ENCODE data around the gene AQP7.
A peak's percentile ranks its signal among the peaks of the same experiment; 100 is the strongest.
"Not testable (repeated sequence)": the region's sequence is repeated elsewhere in the genome, so short reads cannot be mapped to it uniquely, and the experiment has no call there.

AQP7 gene

DNA sequence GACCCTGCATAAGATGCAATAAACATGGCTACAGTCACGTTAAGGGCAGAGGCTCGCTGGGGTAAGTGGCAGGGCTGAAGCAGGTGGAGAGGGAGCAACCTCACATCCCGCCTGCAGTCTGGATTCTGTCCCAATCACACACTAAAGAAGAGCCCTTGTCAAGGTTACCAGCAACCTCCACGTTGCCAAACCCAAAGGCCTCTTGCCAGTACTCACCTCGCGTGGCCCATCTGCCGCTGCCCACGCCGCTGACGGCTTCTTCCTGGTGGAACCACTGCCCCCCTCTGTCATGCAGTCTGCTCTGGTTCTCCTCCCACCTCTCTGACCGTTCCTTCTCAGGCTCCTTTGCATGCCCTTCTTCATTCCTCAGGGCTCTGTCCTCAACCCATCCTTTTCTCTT lies 8.8 kb downstream of the AQP7 start:
- no peak for DNase-seq

DNA sequence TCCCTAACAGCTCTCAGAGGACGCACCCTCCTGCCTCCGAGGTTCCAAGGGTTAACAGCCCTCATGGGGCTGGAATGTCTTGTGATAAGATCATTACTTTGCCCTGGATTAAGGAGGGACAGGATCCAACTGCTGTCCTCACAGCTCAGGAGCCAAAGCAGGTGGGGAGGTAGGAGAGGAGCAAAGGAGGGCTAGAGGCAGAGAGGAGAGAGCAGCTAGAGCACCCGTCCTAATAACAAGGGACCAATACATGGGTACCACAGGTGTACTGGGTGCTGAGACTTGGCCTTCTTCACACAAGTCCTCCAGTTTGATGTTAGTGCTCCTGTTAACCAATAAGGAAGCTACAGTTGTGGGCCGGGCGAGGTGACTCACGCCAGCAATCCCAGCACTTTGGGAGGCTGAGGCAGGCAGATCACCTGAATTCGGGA lies 9.8 kb downstream of the AQP7 start:
- DNase-seq = not testable (repeated sequence)

DNA sequence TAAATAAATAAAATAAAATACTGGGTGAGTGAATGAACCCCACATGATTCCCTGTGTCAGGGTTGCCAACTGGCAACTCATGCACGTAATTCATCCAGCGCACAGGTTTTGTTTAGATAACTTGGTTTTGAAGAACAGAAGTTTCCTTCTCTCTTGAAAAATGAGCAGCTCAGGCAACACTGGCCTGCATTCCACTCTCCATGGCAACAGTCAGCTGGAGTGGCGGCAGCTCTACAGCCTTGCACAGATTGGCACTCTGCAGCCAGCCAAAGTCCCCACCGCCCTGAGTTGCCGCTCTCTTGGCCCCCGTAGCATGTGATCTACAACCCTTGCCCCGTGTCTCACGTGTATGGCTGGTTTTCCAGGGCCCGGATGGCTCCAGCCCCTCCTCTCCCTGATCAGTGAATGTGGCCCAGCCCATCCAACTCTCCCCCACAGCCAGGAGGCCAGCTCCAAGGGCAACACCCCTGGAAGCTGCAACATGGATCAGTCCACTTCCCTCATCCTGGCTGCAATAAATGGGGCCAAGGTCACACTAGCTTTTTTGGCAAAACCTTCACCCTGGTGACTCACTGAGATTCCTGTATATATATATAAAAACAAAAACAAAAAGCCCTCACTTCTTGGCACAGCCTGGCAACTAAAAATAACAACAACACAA lies 11.1 kb downstream of the AQP7 start:
- not testable (repeated sequence) for DNase-seq

DNA sequence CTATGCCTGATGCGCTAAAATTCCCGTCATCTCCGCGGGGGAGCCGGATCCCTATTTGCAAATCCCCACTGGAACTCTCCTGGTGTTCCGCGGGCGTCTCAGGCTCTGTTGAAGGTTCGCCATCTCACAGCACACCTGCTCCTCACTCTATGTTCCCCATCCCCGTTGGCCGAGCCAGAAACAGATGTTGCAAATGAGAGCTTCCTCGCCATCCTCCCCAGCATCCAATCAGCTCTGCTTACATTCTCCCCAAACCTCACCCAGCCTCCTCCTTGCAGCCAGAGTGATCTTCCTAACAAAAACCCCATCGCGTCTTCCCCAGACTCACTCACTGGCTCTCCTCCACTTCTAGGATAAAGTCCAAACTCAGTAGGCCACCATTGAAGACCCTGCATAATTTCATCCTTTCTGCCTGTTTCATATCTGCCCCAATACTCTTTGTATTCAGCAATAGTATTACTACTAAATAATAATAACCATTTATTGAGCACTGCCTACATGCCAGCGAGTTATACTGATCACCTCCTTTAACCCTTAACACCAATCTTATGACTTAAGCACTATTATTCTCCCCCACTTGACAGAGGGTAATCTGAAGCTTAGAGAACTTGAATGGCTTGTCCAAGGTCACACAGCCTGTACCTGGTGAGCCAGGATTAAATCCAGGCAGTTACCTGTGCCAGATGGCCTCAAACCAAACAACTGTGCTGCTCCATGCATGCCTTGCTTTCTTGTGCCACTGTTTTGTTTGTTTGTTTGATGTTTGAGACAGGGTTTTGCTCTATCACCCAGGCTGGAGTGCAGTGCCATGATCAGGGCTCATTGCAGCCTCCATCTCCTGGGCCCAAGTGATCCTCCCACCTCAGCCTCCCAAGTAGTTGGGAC lies 14.0 kb downstream of the AQP7 start:
- DNase-seq = no peak

DNA sequence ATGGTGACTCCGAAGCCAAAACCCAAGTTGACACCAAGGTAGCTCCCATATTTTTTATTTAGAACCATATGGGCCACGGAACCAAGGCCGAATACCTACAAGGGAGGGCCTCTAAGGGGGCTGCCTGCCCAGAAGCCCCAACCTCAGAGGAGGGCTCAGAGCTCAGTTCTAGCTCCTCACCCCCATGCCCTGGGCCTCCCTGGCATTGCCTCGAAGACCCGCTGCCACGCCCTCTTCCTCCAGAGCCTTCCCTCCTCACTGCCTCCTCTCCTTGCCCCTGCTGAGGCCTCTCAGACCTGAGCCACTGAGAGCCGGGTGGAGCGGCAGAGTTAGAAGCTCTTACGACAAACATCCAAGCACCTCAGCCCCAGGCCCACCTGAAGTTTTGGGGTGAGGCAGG lies 15.4 kb downstream of the AQP7 start:
- DNase-seq = not testable (repeated sequence)

DNA sequence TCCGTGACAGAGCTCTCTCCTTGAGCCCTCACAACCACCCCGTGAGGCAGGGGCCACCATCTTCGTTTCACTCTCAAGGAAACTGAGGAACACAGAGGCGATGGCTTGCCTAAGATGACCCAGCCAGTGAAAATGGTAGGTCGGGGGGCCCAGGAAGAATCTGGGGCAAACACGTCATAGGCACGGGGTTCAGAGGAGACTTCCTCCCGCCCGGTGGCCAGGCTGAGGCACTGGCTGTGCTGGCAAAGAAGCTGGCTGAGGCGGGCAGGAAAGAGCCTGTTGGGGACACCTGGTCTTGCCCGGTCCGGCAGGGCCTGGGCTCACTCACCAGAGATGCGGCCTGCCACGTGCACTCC lies 15.7 kb downstream of the AQP7 start:
- DNase-seq = not testable (repeated sequence)

DNA sequence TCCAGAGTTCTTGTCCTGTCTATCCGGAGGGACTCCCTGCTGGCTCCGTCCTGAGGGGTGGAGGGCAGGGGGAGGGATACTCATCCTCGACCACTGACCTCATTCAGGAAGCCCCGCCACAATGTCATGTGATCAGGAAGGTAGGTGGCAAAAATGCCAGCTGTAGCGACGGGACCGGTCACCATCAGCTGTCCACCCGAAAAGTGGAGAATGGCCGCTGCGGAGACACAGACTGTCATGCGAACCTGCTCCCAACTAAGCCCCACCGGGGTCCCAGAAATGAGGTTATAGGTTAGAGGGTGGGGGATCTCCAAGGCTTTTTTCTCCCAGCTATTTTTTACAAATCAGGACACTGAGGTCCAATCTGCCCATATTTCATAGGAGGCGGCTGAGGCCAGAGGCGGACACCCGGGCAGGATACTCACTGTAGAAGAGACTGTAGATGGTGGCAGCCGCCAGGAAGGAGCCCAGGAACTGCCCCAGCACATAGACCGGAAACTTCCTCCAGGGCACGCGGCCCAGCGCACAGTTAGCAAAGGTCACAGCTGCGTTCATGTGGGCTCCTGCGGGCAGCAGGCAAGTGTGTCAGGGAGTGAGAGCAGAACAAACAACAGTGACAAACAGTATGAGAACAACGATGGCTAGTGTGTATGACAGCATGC lies 16.3 kb downstream of the AQP7 start:
- not testable (repeated sequence) for DNase-seq

DNA sequence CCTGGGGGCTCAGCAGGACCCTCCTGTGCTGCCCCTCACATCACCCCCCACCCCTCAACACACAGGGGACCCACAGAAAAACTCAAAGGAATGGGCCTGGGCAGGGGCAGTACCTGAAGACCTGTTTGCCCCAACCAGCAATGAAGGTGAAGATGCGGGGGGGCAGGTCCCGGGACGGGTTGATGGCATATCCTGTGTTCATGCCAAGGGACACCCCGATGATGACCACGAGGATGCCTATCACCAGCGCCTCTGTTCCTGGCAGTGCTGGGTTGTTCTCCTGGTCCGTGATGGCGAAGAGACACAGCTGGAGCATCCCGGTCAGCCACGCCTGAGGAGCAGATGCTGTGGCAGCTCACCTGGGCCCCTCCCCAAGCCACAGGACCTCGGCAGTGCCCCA lies 16.8 kb downstream of the AQP7 start:
- not testable (repeated sequence) for DNase-seq

DNA sequence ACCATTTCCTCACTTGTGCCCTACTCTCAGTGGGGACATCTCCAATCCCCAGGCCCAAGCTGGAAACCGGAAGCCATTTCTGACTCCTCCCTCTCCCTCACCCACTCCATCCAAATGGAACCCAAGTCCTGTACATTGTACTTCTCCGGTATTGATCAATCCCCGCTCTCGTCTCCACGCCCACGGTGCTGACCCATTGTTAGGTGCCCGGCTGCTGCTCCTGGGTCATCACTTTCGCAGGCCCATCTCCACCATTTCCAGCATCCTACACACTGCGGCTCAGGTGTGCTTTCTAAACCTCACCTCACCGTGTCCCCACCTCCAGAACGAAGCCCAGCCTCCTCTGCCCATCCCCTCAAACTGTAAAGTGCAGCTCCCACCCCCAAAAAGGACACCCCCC lies 19.0 kb downstream of the AQP7 start:
- DNase-seq = not testable (repeated sequence)

DNA sequence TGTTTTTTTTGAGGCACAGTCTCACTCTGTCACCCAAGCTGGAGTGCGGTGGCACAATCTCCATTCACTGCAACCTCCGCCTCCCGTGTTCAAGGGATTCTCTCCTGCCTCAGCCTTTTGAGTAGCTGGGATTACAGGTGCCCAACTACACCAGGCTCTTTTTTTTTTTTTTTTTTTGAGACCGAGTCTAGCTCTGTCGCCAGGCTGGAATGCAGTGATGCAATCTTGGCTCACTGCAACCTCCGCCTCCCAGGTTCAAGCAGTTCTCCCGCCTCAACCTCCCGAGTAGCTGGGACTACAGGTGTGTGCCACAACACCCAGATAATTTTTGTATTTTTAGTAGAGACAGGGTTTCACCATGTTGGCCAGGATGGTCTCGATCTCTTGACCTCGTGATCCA lies 20.0 kb downstream of the AQP7 start:
- DNase-seq = not testable (repeated sequence)

DNA sequence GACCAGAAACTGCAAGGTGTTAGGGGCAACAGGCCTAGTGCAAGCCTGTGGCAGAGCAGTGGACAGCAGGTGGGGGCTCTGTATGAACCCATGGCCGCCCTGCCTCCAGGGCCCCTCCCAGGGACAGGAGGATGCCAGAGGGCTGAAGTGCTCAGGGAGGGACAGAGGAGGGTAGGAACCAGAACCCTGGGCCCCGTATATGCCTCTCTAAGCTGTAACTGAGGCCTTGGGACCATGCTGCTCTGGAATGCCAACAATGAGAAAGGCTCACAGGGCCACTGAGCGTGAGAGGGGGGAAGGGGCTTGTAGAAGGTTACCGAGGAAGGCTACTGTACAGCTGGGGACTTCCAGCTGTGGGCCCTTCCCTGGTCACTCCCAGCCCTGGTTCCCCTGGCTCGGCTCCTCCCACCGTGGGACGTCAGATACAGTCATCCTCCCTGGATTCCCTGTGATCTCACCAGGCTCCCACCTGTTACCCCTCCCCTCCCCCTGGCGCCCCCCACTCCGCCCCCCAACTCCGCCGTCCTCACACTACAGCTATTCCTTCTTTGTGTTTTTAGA lies 21.1 kb downstream of the AQP7 start:
- DNase-seq = no peak

DNA sequence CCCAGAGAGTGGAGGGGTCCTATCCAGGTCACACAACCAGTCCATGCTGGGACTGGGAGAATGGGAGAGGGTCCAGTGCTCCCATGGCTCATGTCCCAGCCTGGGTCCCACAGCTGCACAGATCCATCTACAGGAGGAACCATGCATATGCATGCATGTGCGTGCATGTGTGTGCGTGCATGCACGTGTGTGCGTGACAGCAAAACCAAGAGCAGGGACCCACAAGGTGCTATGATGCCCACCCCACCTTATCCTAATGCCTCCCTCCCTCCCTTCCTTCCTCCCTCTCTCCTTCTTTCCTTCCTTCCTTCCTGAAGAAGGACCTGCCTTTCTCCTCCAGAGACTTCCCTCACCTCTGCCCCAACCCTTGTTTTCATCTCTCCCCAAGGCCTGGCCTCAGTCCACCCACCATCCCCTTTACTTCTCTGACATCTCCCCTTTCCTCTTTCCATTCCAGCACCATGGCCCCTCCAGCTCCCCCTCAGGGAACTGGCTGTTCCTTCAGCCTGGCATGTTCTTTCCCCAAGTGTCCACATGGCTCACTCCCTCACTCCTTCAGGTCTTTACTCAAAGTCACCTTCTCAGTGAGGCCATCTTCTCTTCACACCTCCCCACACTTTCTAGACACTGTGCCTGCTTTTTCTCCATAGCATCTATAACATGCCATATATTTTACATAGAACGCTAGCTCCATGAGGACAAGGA lies 21.8 kb downstream of the AQP7 start:
- DNase-seq = no peak

DNA sequence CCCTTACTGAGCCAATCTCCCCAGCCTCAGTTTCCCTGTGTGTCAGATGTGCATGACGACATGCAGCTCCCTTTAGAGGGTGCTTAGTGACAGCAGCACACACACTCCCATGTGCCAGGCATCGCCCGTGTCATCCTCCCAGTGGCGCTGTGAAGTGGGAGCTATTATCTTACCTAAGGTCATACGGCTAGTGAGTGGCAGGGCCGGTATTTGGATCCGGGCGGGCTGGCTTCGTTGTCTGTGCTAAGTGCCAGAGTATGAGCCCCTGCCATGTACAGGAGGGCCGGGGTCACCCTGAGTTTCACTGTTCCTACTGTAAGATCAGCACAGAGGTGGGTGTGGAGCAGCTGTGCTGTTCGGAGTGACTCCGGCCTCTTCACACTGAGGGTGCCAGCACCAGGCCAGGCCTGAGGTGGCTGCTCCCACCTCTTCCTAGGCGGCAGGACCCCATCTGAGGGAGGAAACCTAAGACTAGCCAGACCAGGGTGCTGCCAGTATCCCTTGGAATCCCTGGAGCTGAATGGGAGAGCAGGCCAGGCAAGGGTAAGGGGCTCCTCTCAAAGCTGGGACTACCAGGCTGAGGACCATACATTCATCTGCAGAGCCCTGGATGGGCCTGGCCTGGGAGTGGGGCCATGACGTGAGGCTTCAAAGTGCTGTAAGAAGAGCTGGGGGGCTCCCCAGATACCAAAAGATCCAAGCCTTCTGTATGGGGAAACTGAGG lies 22.5 kb downstream of the AQP7 start:
- no peak for DNase-seq

DNA sequence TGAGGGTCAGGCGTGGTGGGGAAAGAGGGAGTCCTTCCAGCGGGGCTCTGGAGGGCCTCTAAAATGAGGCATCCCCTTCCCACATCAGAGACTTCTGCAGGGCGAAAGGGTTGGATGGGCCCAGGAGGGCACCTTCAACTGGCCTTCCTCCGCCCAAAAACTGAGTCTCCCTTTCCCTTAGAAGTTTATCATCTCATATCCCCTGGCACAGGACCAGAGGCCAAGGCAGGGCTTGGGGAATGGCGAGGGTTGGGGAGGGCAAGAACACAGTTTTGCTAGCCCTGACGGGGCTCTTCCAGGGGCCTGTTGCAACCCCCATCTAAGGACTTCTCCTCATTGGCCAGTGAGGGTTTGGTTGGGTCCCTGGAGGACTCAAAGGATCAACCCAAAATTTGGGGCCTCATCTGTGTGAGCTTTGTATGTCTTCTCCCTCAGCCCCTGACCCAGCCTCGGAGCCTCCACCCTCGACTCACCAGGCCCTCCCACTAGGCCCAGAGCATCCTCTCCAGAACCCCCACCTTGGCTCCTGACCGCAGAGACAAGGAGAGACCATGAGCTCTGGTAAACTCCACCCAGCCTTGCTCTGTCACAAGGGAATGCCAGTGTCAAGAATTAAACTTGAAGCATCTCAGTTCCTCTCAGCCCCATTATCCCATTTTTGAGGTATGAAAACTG lies 24.1 kb downstream of the AQP7 start:
- no peak for DNase-seq

DNA sequence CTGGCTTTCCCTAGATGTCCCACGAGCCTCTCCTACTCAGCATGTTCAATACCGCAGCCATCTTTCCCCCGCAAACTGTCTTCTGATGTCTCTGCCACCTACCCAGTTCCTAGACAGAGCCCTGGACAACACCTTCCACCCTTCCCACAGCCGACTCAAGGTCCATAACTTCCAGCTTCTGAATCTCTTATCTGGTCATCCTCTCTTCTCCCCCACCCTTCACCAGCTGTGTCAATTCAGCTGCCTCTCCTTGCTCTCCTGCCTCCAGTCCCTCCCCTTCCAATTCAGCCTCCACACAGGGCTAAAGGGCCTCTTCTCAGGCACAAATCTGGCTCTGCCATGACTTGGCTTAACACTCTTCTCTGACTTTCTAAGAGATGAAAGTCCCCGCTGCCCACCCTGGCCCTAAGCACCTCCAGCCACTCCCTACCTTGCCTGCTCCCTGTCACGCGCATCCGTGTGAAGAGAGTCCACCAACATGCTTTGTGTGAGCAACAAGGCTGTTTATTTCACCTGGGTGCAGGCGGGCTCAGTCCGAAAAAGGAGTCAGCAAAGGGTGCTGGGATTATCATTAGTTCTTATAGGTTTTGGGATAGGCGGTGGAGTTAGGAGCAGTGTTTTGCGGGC lies 25.2 kb downstream of the AQP7 start:
- no peak for DNase-seq

DNA sequence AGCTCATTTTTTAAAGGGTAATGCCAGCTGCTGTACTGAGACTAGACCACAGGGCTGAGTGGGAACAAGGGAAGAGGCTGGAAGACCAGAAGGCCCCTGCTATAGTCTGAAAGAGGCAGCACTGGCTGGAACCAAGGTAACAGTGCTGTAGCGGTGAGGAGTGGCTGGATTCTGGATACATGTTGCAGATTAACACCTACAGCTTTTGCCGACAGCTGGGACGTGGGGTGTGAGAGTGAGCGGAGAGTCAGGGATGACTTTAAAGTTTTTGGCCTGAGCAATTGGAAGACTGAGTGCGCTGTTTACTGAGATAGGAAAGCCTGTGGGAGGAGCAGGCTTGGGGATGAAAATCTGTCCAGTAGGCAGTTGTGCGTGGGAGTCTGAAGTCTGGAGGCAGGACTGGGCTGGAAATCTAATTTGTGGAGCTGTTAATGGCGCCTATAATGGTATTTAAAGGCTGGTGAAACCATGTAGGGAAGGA lies 26.5 kb downstream of the AQP7 start:
- DNase-seq = no peak

DNA sequence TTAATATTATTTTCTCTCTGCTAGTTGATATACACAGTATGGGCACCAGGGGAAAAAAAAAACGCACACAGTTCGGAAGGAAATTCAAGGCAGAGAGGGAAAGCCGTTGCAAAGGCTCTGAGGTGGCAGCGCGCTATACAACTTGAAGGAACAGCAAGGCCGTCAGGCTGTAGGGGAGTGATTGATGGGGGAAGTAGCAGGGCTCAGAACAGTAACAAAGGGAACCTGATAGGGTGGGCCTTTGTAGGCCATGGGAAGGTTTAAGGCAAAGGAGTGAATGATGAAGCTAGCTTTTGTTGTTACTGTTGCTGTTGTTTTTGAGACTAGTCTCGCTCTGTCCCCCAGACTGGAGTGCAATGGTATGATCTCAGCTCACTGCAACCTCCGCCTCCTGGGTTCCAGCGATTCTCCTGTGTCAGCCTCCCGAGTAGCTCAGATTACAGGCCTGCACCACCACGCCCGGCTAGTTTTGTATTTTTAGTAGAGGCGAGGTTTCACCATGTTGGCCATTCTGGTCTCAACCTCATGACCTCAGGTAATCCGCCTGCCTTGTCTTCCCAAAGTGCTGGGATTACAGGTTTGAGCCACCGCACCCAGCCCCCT lies 27.0 kb downstream of the AQP7 start:
- DNase-seq = no peak

DNA sequence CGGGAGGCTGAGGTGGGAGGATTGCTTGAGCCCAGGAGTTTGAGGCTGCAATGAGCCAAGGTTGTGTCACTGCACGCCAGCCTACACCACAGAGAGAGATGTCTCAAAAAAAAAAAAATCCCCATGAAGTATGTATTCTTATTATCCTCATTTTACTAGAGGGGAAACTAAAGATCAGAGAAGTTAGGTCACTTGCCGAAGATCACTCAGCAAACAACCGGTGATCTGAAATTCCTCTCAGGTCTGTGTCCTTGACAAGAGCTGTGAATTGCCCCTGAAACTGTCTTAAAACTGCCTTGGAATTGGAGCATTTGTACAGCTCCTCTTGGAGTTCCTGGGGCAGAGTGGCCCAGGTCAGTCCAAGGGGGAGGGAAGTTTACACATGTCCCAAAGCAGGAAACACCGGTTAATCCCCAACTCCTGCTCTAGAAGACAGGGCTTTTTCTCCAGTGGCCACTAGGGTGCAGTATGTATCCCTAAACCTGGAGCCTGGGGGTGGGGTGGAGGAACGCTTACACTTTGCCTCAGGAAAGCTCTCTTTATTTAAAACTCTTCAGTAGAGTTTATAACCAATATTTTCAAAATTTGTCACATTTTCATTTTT lies 27.6 kb downstream of the AQP7 start:
- DNase-seq = peak; percentile 71

DNA sequence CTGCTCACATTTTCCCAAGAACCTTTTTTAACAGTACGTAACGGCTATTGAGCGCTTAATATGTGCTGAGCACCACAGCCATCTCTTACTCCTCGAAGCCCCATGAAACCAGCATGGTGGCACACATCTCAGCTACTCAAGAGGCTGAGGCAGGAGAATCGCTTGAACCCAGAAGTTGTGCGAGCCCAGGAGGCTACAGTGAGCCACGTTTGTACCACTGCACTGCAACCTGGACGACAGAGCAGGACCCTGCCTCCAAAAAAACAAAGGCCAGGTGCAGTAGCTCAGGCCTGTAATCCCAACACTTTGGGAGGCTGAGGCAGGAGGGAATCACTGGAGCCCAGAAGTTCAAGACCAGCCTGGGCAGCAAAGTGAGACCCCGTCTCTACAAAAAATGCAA lies 28.2 kb downstream of the AQP7 start:
- DNase-seq = no peak

DNA sequence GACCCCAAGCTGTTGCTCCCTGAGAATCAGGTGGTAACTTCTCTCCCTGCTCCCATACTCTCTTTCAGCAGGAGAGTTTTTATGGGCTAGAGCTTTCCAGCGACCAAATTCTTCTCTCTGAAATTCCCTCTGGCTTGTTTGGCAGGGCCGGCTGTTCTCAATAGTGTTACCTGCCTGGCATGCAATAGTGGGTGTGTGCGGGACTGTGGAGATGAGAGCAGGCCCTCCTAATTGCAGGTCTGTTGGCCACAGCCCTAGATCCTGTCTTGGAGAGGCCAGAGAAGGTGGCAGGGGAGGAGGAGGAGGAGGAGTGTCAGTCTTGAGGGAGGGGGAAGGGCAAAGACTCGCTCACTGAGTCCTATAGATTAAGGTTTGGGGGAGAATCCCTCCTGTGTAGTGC lies 29.5 kb downstream of the AQP7 start:
- DNase-seq = no peak

All from CD4-positive, alpha-beta T cell treated with Interleukin-21 for 1 hour (primary cell).